PFSK-1 (cell line): ENCODE data around the gene CGREF1.

ENCODE experiments used
- FOXP2 ChIP-seq: optimal IDR thresholded peaks from 2 replicates; pipeline ENCODE3; 2011; ENCODE audit warnings: borderline replicate concordance, control low read depth, inconsistent platforms; ENCODE audit not compliant: insufficient read depth; ENCODE audit errors: extremely low read length, extremely low read depth
- POLR2AphosphoS5 ChIP-seq: IDR thresholded peaks from 2 replicates; pipeline ENCODE4 v1.6.1; 2012; ENCODE audit warnings: low read depth, mild to moderate bottlenecking, control low read depth, low read length, moderate library complexity
- REST ChIP-seq, 2 experiments: IDR thresholded peaks; 2 replicates each; pipeline versions ENCODE4 v1.6.1 to v1.8.0; 2011 to 2012; ENCODE audit warnings: low read depth in 2 of 2, low read length in 2 of 2, control low read depth in 1 of 2, inconsistent platforms in 1 of 2, mild to moderate bottlenecking in 1 of 2, moderate library complexity in 1 of 2; ENCODE audit not compliant: insufficient read depth in 1 of 2
- SIN3A ChIP-seq: IDR thresholded peaks from 2 replicates; pipeline ENCODE4 v1.6.1; 2012; ENCODE audit warnings: mild to moderate bottlenecking, low read length, moderate library complexity, borderline replicate concordance; ENCODE audit not compliant: insufficient read depth
- TAF1 ChIP-seq: IDR thresholded peaks from 2 replicates; pipeline ENCODE4 v1.6.1; 2012; ENCODE audit warnings: low read length, control low read depth, borderline replicate concordance; ENCODE audit not compliant: insufficient read depth

Gene CGREF1

GRCh38 chr2:27080603-27080936, 38.4 kb downstream of the CGREF1 start:
- no peak for TF ChIP-seq POLR2AphosphoS5
- no peak for TF ChIP-seq FOXP2
- TF ChIP-seq REST (IDR thresholded peaks at IDR 0.05; ENCODE audit: insufficient read depth in 1 of 2, low read depth in 2 of 2, low read length in 2 of 2) = no peak
- no peak for TF ChIP-seq TAF1
- no peak for TF ChIP-seq SIN3A

- TF ChIP-seq FOXP2 (no peak), TAF1 (no peak), REST (IDR thresholded peaks at IDR 0.05; ENCODE audit: insufficient read depth in 1 of 2, low read depth in 2 of 2, low read length in 2 of 2) (no peak), POLR2AphosphoS5 (no peak), SIN3A (no peak)
Observed at GRCh38 chr2:27080140-27080469, 38.8 kb downstream of the CGREF1 start.

GRCh38 chr2:27079233-27080139, 39.4 kb downstream of the CGREF1 start:
- no peak for TF ChIP-seq REST (IDR thresholded peaks at IDR 0.05; ENCODE audit: insufficient read depth in 1 of 2, low read depth in 2 of 2, low read length in 2 of 2)
- no peak for TF ChIP-seq FOXP2
- TF ChIP-seq TAF1 = no peak
- no peak for TF ChIP-seq SIN3A
- no peak for TF ChIP-seq POLR2AphosphoS5

- TF ChIP-seq FOXP2 = no peak
- TF ChIP-seq REST (IDR thresholded peaks at IDR 0.05; ENCODE audit: insufficient read depth in 1 of 2, low read depth in 2 of 2, low read length in 2 of 2) = 0 out of 4 replicates have a peak, but pooled peaks of 1 of the 2 experiments have one; percentile 27
- peak; percentile 70; the same call in 1 of the 2 replicates for TF ChIP-seq TAF1
- TF ChIP-seq POLR2AphosphoS5 = peak; percentile 85
- no peak for TF ChIP-seq SIN3A
Observed at GRCh38 chr2:27078267-27079194, 40.4 kb downstream of the CGREF1 start, which contains the start of gene EMILIN1. TSS of gene EMILIN1 (plus strand) at chr2:27078615. CDS start at chr2:27079066, 451 bp downstream.

DNA sequence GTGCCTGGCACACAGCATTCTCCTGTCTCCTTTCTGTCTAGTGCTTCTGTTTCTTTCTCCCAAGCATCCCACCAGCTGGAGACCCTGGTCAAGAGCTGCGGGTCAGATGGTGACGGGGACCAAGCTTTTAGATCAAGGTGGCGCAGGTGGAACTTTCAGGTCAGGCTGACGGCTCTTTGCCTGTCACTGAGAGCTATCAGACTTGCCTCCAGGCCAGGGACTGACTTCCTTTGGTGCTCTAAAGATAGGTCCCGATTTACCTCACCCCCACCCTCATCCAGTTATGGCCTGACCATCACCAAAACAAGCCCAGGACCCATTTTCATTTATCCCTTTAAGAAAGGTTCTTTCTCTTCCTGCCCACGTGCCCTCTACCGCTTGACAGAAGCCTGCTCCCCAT, 41.7 kb downstream of the CGREF1 start:
- TF ChIP-seq REST (IDR thresholded peaks at IDR 0.05; ENCODE audit: insufficient read depth in 1 of 2, low read depth in 2 of 2, low read length in 2 of 2) = no peak
- no peak for TF ChIP-seq FOXP2
- TF ChIP-seq SIN3A = no peak
